HG03521 (cell line): ENCODE measurements around the gene CTXND2.

ENCODE experiments used
- ATAC-seq: cut with Tn5 transposase; IDR thresholded peaks from one replicate; pipeline ENCODE4 v1.9.1; 2021; ENCODE audit warnings: mild to moderate bottlenecking, moderate library complexity; ENCODE audit not compliant: unreplicated experiment

The CTXND2 gene

GRCh38 chr1:150957666-150958065, 70.7 kb downstream of the CTXND2 start:
- no peak for ATAC-seq

DNA sequence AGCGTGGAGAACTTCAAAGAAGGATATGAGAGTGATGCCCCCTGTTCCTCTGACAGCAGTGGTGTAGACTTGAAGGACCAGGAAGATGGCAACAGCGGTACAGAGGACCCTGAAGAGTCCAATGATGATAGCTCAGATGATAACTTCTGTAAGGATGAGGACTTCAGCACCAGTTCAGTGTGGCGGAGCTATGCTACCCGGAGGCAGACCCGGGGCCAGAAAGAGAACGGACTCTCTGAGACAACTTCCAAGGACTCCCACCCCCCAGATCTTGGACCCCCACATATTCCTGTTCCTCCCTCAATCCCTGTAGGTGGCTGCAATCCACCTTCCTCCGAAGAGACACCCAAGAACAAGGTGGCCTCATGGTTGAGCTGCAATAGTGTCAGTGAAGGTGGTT, 73.7 kb downstream of the CTXND2 start:
- no peak for ATAC-seq

DNA sequence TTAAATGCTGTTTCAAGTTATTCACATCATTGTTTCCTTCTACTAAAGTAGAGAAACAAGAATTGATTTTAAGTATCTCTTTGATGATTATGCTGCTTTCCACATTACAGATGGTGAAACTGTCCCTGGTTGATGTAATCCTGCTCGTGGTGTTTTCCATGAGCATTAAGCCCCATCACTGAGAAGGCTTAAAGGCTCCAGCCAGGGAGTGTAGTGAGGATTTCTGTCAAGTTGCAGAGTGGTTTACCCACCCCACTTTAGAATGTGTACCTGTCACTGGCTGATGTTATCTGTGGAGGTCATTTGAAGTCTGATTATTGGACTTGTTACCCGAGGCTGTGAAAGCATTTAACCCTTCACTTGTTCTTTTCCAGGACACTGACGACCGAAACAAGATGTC, 74.8 kb downstream of the CTXND2 start:
- ATAC-seq = no peak
